Measurements from ENCODE around the gene PHLPP1. TPM values are rescaled to one million over a fixed set of nuclear protein-coding genes. Genes with fewer than 3 reads are reported as not detected.
A peak's percentile ranks its signal among the peaks of the same experiment; 100 is the strongest.

PHLPP1 gene
- total and polyA plus RNA-seq, 3 experiments from 2014 or later = 0.93 to 14.8 (median 13.5) TPM

- Histone ChIP-seq H3K27ac (ENCODE audit: low read depth, low read length) (no peak overlapping the region), H3K27me3 (ENCODE audit: insufficient read depth, low read length, poor library complexity, severe bottlenecking) (no peaks in the 10 kb centered on the region), H3K4me1 (ENCODE audit: insufficient read depth, low read length) (no peaks in the 10 kb centered on the region), H3K9me3 (ENCODE audit: low read length) (no peaks in the 10 kb centered on the region), H3K36me3 (ENCODE audit: insufficient read depth, low read length) (no peaks in the 10 kb centered on the region), H3K4me3 (ENCODE audit: low read length) (no peak overlapping the region)
- peaks cover under 1 to 18% (median 3%) of the 10 kb centered on the region in 3 donors for H3K36me3 Mint-ChIP-seq
- no peak overlapping the region for H3K4me3 Mint-ChIP-seq
- H3K27ac Mint-ChIP-seq = no peak overlapping the region
- H3K9me3 Mint-ChIP-seq = no peaks in the 10 kb centered on the region
- CTCF ChIA-PET = interaction anchor here (0.8 to 1.2 kb wide), 3 partner anchors 18 to 667 kb away, joined by 3 read pairs; no protein-coding TSS in a partner anchor
- POLR2A ChIA-PET = no interaction called here
- no peaks in the 10 kb centered on the region for H3K4me1 Mint-ChIP-seq
- no peaks in the 10 kb centered on the region for H3K27me3 Mint-ChIP-seq
- no peak for DNase-seq
Measured at GRCh38 chr18:62964432-62964831, 249.1 kb downstream of the PHLPP1 start.

GRCh38 chr18:62967089-62967488, 251.7 kb downstream of the PHLPP1 start:
- Mint-ChIP-seq H3K4me1 (no peaks in the 10 kb centered on the region), H3K9me3 (no peaks in the 10 kb centered on the region), H3K27ac (no peak overlapping the region), H3K4me3 (no peak overlapping the region), H3K36me3 (peaks cover 7 to 26% (median 13%) of the 10 kb centered on the region in 3 donors), H3K27me3 (peaks cover 0 to 1% of the 10 kb centered on the region in 2 donors)
- Histone ChIP-seq H3K27me3 (ENCODE audit: insufficient read depth, low read length, poor library complexity, severe bottlenecking) (no peaks in the 10 kb centered on the region), H3K9me3 (ENCODE audit: low read length) (no peaks in the 10 kb centered on the region), H3K36me3 (ENCODE audit: insufficient read depth, low read length) (no peaks in the 10 kb centered on the region), H3K27ac (ENCODE audit: low read depth, low read length) (no peak overlapping the region), H3K4me1 (ENCODE audit: insufficient read depth, low read length) (no peaks in the 10 kb centered on the region), H3K4me3 (ENCODE audit: low read length) (no peak overlapping the region)
- CTCF ChIA-PET = no interaction called here
- POLR2A ChIA-PET = no interaction called here
- no peak for DNase-seq

- H3K36me3 Mint-ChIP-seq = peaks cover 13 to 46% (median 14%) of the 10 kb centered on the region in 3 donors
- no peaks in the 10 kb centered on the region for H3K4me1 ChIP-seq (ENCODE audit: insufficient read depth, low read length)
- H3K36me3 ChIP-seq (ENCODE audit: insufficient read depth, low read length) = no peaks in the 10 kb centered on the region
- DNase-seq = no peak
- POLR2A ChIA-PET = no interaction called here
- H3K27ac ChIP-seq (ENCODE audit: low read depth, low read length) = no peak overlapping the region
- H3K27ac Mint-ChIP-seq = no peak overlapping the region
- H3K9me3 ChIP-seq (ENCODE audit: low read length) = no peaks in the 10 kb centered on the region
- CTCF ChIA-PET = interaction anchor here (1.2 kb wide), 1 partner anchor 9 kb away, joined by 6 read pairs; no protein-coding TSS in a partner anchor
- no peak overlapping the region for H3K4me3 ChIP-seq (ENCODE audit: low read length)
- H3K9me3 Mint-ChIP-seq = no peaks in the 10 kb centered on the region
- no peaks in the 10 kb centered on the region for H3K27me3 ChIP-seq (ENCODE audit: insufficient read depth, low read length, poor library complexity, severe bottlenecking)
- H3K27me3 Mint-ChIP-seq = peaks cover 0 to 1% of the 10 kb centered on the region in 2 donors
- no peak overlapping the region for H3K4me3 Mint-ChIP-seq
- H3K4me1 Mint-ChIP-seq = no peaks in the 10 kb centered on the region
Measured at GRCh38 chr18:62973689-62974088, 258.3 kb downstream of the PHLPP1 start.

- H3K9me3 Mint-ChIP-seq = no peaks in the 10 kb centered on the region
- no peaks in the 10 kb centered on the region for H3K9me3 ChIP-seq (ENCODE audit: low read length)
- peaks cover 13 to 52% (median 15%) of the 10 kb centered on the region in 3 donors for H3K36me3 Mint-ChIP-seq
- no peaks in the 10 kb centered on the region for H3K4me1 ChIP-seq (ENCODE audit: insufficient read depth, low read length)
- no peak overlapping the region for H3K4me3 ChIP-seq (ENCODE audit: low read length)
- H3K27ac ChIP-seq (ENCODE audit: low read depth, low read length) = no peak overlapping the region
- peaks cover 0 to 1% of the 10 kb centered on the region in 2 donors for H3K27me3 Mint-ChIP-seq
- no peak for DNase-seq
- H3K27me3 ChIP-seq (ENCODE audit: insufficient read depth, low read length, poor library complexity, severe bottlenecking) = no peaks in the 10 kb centered on the region
- H3K4me3 Mint-ChIP-seq = no peak overlapping the region
- POLR2A ChIA-PET = no interaction called here
- no peaks in the 10 kb centered on the region for H3K4me1 Mint-ChIP-seq
- no peaks in the 10 kb centered on the region for H3K36me3 ChIP-seq (ENCODE audit: insufficient read depth, low read length)
- H3K27ac Mint-ChIP-seq = no peak overlapping the region
- CTCF ChIA-PET = no interaction called here
Measured at GRCh38 chr18:62974388-62974787, 259.0 kb downstream of the PHLPP1 start.

- CTCF ChIA-PET = no interaction called here
Measured at GRCh38 chr18:62974928-62975675, 259.8 kb downstream of the PHLPP1 start.

GRCh38 chr18:62975785-62976184, 260.4 kb downstream of the PHLPP1 start:
- H3K36me3 ChIP-seq (ENCODE audit: insufficient read depth, low read length) = no peaks in the 10 kb centered on the region
- no peaks in the 10 kb centered on the region for H3K4me1 Mint-ChIP-seq
- CTCF ChIA-PET = no interaction called here
- H3K4me3 Mint-ChIP-seq = no peak overlapping the region
- no peak overlapping the region for H3K27ac Mint-ChIP-seq
- DNase-seq = no peak
- H3K27me3 ChIP-seq (ENCODE audit: insufficient read depth, low read length, poor library complexity, severe bottlenecking) = no peaks in the 10 kb centered on the region
- H3K9me3 ChIP-seq (ENCODE audit: low read length) = no peaks in the 10 kb centered on the region
- peaks cover 0 to 1% of the 10 kb centered on the region in 2 donors for H3K27me3 Mint-ChIP-seq
- H3K27ac ChIP-seq (ENCODE audit: low read depth, low read length) = no peak overlapping the region
- POLR2A ChIA-PET = no interaction called here
- H3K36me3 Mint-ChIP-seq = peaks cover 4 to 53% (median 17%) of the 10 kb centered on the region in 3 donors
- H3K9me3 Mint-ChIP-seq = no peaks in the 10 kb centered on the region
- H3K4me1 ChIP-seq (ENCODE audit: insufficient read depth, low read length) = no peaks in the 10 kb centered on the region
- no peak overlapping the region for H3K4me3 ChIP-seq (ENCODE audit: low read length)

More at GRCh38 chr18:62974928-62975675, 259.8 kb downstream of the PHLPP1 start:
- Mint-ChIP-seq H3K27me3 (peaks cover 0 to 1% of the 10 kb centered on the region in 2 donors), H3K27ac (peak overlapping the region in 1 of 8 donors; percentile 51), H3K9me3 (no peaks in the 10 kb centered on the region), H3K36me3 (peaks cover 6 to 53% (median 18%) of the 10 kb centered on the region in 3 donors), H3K4me1 (no peaks in the 10 kb centered on the region), H3K4me3 (no peak overlapping the region)
- H3K4me3 ChIP-seq (ENCODE audit: low read length) = no peak overlapping the region
- DNase-seq = no peak
- H3K9me3 ChIP-seq (ENCODE audit: low read length) = no peaks in the 10 kb centered on the region
- H3K27me3 ChIP-seq (ENCODE audit: insufficient read depth, low read length, poor library complexity, severe bottlenecking) = no peaks in the 10 kb centered on the region
- H3K36me3 ChIP-seq (ENCODE audit: insufficient read depth, low read length) = no peaks in the 10 kb centered on the region
- no peak overlapping the region for H3K27ac ChIP-seq (ENCODE audit: low read depth, low read length)
- POLR2A ChIA-PET = no interaction called here
- H3K4me1 ChIP-seq (ENCODE audit: insufficient read depth, low read length) = no peaks in the 10 kb centered on the region

- POLR2A ChIA-PET = no interaction called here
- CTCF ChIA-PET = no interaction called here
- Mint-ChIP-seq H3K4me3 (no peak overlapping the region), H3K4me1 (no peaks in the 10 kb centered on the region), H3K9me3 (no peaks in the 10 kb centered on the region), H3K27me3 (peaks cover 0 to 1% of the 10 kb centered on the region in 2 donors), H3K36me3 (peaks cover 0 to 50% (median 15%) of the 10 kb centered on the region in 3 donors), H3K27ac (peak overlapping the region in 1 of 8 donors; percentile 47)
- no peak overlapping the region for H3K4me3 ChIP-seq (ENCODE audit: low read length)
- DNase-seq = no peak
- no peaks in the 10 kb centered on the region for H3K9me3 ChIP-seq (ENCODE audit: low read length)
- no peaks in the 10 kb centered on the region for H3K36me3 ChIP-seq (ENCODE audit: insufficient read depth, low read length)
- no peaks in the 10 kb centered on the region for H3K4me1 ChIP-seq (ENCODE audit: insufficient read depth, low read length)
- H3K27ac ChIP-seq (ENCODE audit: low read depth, low read length) = no peak overlapping the region
- no peaks in the 10 kb centered on the region for H3K27me3 ChIP-seq (ENCODE audit: insufficient read depth, low read length, poor library complexity, severe bottlenecking)
Measured at GRCh38 chr18:62976227-62976626, 260.9 kb downstream of the PHLPP1 start.

- no peak overlapping the region for H3K4me3 ChIP-seq (ENCODE audit: low read length)
Measured at GRCh38 chr18:62977512-62977911, 262.2 kb downstream of the PHLPP1 start.

More at GRCh38 chr18:62977512-62977911, 262.2 kb downstream of the PHLPP1 start:
- no peak overlapping the region for H3K27ac ChIP-seq (ENCODE audit: low read depth, low read length)
- H3K27me3 ChIP-seq (ENCODE audit: insufficient read depth, low read length, poor library complexity, severe bottlenecking) = no peaks in the 10 kb centered on the region
- POLR2A ChIA-PET = no interaction called here
- Mint-ChIP-seq H3K27me3 (no peaks in the 10 kb centered on the region), H3K27ac (peak overlapping the region in 2 of 8 donors; percentile 5 to 17), H3K4me3 (no peak overlapping the region), H3K36me3 (peaks cover 0 to 42% (median 10%) of the 10 kb centered on the region in 3 donors), H3K9me3 (no peaks in the 10 kb centered on the region), H3K4me1 (peaks cover 3 to 5% (median 4%) of the 10 kb centered on the region in 3 donors)
- H3K36me3 ChIP-seq (ENCODE audit: insufficient read depth, low read length) = no peaks in the 10 kb centered on the region
- H3K9me3 ChIP-seq (ENCODE audit: low read length) = no peaks in the 10 kb centered on the region
- CTCF ChIA-PET = no interaction called here
- DNase-seq = no peak
- H3K4me1 ChIP-seq (ENCODE audit: insufficient read depth, low read length) = peaks cover 2% of the 10 kb centered on the region
